KOPT-K1 (cell line): ENCODE results near the gene TBX6.

ENCODE experiments used
- H3K27ac ChIP-seq: fragments of 200-600 bp; sonication (generic); 2 replicates; pipeline ENCODE4 v1.5.1; 2016; ENCODE audit warnings: antibody characterized with exemption, mild to moderate bottlenecking, low read depth, low read length; ENCODE audit not compliant: poor library complexity, severe bottlenecking
- H3K36me3 ChIP-seq: fragments of 200-600 bp; sonication (generic); 2 replicates; pipeline ENCODE4 v1.5.1; 2017; ENCODE audit warnings: antibody characterized with exemption, mild to moderate bottlenecking, low read length, moderate library complexity; ENCODE audit not compliant: insufficient read depth
- H3K9me3 ChIP-seq: fragments of 200-600 bp; sonication (generic); 2 replicates; pipeline ENCODE4 v1.5.1; 2017; ENCODE audit warnings: antibody characterized with exemption, low read length, mild to moderate bottlenecking; ENCODE audit not compliant: insufficient read depth, poor library complexity, severe bottlenecking

TBX6 gene

GRCh38 chr16:30096862-30097563 lies 5.3 kb upstream of the TBX6 start:
- Histone ChIP-seq H3K27ac (peak overlapping the region; percentile 79), H3K36me3 (no peaks in the 10 kb centered on the region), H3K9me3 (peaks cover 27% of the 10 kb centered on the region)

DNA sequence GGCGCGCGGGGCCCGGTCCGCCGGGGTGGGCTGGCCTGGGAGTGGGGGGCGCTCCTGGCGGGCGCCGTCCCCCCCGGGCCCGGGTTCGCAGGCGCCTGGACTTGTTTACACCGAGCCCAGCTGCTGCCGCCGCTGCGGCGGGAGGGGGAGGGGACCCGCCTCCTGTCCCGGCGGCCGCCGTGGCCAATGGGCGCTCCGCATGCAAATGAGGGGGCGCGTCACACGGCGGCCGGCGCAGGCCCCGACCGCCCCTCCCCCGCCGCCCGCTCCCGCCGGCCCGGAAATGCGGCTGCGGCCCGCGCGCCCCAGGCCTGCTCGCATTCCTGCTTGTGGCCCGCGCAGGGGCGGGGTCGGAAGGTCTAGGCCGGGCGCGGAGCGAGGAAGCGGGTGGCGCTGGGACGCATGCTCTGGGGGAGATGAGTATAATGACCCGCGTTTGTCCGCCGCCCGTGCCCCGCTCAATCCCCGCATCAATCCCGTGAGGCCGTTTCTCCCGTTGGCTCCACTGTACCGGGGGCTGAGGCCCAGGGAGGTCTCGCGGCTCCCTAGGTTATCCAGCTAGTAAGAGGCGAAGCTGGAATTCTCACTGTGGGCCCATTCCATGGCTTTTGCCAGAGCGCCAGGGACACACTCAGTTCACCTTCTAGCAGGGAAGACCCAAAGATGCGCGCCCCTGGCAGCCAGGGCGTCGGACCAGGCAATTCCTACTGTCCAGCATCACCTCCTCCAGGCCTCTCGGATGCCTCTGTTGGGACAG lies 4.6 kb upstream of the TBX6 start, which contains the start of gene YPEL3:
Gene YPEL3 (minus strand): TSS at position 109 of the 757 bp plus-strand sequence. CDS start 731 bp downstream, outside the sequence.
- peak within 1 kb of the TSS; percentile 79 for H3K27ac ChIP-seq
- H3K9me3 ChIP-seq = peaks cover 27% of the 10 kb centered on the region

GRCh38 chr16:30095166-30096078 lies 3.7 kb upstream of the TBX6 start:
- H3K36me3 ChIP-seq = no peaks in the 10 kb centered on the region
- H3K27ac ChIP-seq = peak overlapping the region; percentile 38
- H3K9me3 ChIP-seq = peaks cover 27% of the 10 kb centered on the region

More for the DNA sequence above, 4.6 kb upstream of the TBX6 start, which contains the start of gene YPEL3:
- H3K36me3 ChIP-seq = no peaks in the 10 kb centered on the region

- Histone ChIP-seq H3K36me3 (no peaks in the 10 kb centered on the region), H3K9me3 (peaks cover 27% of the 10 kb centered on the region), H3K27ac (no peak overlapping the region)
Observed at GRCh38 chr16:30094541-30095165, 2.9 kb upstream of the TBX6 start.

DNA sequence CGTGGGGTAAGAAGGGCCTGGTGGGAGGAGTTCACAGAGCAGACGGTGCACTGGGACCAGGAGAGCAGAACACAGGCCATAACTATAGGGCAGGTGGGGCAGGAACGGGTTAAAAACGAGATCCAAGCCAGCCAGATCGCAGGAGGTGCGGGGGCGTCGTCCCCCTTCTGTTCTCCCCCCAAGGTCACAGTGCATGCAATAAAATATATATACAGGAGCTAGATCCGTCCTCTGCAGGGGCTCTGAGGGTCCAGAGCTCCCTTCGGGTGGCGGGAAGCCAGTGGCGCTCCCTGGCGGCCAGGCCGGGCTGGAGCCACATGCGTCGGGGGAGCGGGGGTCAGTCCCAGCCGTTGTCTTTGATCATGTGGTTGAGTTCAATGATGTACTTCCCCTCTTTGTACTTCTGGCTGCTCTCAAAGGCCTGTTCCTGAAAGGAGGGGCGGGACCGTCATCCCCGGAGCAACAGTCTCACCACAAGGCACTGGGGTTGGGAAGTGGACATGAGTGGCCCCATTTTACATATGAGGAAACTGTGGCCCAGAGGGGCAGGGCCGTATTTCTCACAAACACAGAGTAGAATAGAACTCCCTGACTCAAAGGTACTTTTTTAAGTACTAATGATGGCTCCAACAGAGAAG lies 768 bp upstream of the TBX6 start:
- Histone ChIP-seq H3K36me3 (no peaks in the 10 kb centered on the region), H3K9me3 (peaks cover 12% of the 10 kb centered on the region), H3K27ac (peak overlapping the region; percentile 68)

- peak overlapping the region; percentile 6 for H3K27ac ChIP-seq
- H3K9me3 ChIP-seq = no peaks in the 10 kb centered on the region
- H3K36me3 ChIP-seq = peaks cover 11% of the 10 kb centered on the region
Observed at GRCh38 chr16:30090610-30091331, 953 bp downstream of the TBX6 start.

GRCh38 chr16:30088832-30089624 lies 2.7 kb downstream of the TBX6 start:
- Histone ChIP-seq H3K9me3 (no peaks in the 10 kb centered on the region), H3K36me3 (peaks cover 29% of the 10 kb centered on the region), H3K27ac (no peak overlapping the region)

DNA sequence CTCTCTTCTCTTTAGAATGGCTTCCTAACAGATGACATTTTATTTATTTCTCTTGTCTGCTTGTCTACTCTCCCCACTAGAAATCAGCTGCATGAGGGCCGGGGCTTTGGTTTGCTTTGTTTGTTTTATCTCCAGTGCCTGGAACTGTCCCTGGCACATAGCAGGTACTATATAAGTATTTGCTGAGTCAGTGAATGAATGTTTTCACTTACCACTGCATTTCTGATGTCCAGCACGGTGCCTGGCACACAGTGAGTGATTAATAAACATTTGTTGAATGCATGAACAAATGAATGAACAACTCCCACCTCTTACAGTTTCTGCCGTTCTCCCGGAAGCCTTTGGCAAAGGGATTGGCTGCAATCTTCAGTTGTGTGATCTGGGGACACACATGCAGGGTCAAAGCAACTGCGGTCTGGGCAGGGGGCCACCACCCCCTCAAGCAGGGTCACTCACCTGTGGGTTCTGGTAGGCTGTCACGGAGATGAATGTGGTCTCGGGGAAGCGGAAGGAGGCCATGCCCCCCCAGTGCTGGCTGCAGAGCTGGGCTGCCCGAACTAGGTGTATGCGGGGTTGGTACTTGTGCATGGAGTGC lies 3.4 kb downstream of the TBX6 start:
- no peaks in the 10 kb centered on the region for H3K9me3 ChIP-seq
- H3K27ac ChIP-seq = no peak overlapping the region
- H3K36me3 ChIP-seq = peaks cover 36% of the 10 kb centered on the region

GRCh38 chr16:30087181-30087898 lies 4.4 kb downstream of the TBX6 start:
- no peak overlapping the region for H3K27ac ChIP-seq
- H3K36me3 ChIP-seq = peaks cover 46% of the 10 kb centered on the region
- H3K9me3 ChIP-seq = no peaks in the 10 kb centered on the region

GRCh38 chr16:30086291-30087140 lies 5.2 kb downstream of the TBX6 start:
- Histone ChIP-seq H3K27ac (no peak overlapping the region), H3K36me3 (peaks cover 54% of the 10 kb centered on the region), H3K9me3 (no peaks in the 10 kb centered on the region)

DNA sequence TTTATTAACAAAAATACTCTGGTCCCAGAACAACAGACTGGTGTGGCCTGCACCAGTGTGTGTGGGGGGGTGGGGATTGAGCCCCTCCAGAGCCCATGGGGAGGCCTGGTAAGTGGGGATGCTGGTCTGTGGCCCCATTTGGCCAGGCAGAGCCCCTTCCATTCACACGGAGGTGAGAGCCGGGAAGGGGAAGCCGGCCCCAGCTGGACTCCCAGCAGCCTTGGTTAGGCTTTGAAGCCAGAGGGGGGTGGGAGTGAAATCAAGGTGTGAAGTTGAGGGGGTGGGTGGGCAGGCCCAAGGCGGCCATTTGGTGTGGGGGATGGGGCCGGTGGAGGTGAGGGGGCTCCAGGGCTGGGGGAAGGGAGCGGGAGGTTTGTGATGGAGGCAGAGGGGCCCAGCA lies 5.9 kb downstream of the TBX6 start:
- no peaks in the 10 kb centered on the region for H3K9me3 ChIP-seq
- peaks cover 61% of the 10 kb centered on the region for H3K36me3 ChIP-seq
- H3K27ac ChIP-seq = no peak overlapping the region

GRCh38 chr16:30085247-30085646 lies 6.5 kb downstream of the TBX6 start:
- no peaks in the 10 kb centered on the region for H3K9me3 ChIP-seq
- no peak overlapping the region for H3K27ac ChIP-seq

More at GRCh38 chr16:30085247-30085646, 6.5 kb downstream of the TBX6 start:
- peaks cover 67% of the 10 kb centered on the region for H3K36me3 ChIP-seq
